GM18526 (cell line): ENCODE measurements around the gene CDC14C.

Experiments used
- POLR2A ChIP-seq: IDR thresholded peaks from 3 replicates; pipeline ENCODE4 v1.6.1; 2011; ENCODE audit not compliant: insufficient read length; ENCODE audit errors: extremely low read depth

The CDC14C gene

DNA sequence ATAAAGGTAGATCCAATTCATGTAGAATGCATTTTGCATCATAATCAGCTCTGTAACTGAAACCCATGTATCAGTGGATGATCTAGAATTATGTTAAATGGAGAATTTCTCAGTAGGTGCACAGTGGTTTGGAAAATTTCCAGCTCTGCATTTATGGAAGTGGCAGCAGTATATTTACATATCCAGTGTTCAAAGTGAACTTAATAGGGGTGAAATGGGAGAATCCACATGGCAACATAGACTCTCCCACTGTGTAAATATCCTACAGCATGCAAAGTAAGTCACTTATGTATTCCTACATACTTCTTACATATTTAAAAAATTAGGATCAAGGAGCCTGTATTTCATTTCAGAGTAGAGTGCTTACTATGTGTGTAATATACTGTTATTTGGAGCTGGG, 35.3 kb downstream of the CDC14C start:
- no peak for TF ChIP-seq POLR2A

DNA sequence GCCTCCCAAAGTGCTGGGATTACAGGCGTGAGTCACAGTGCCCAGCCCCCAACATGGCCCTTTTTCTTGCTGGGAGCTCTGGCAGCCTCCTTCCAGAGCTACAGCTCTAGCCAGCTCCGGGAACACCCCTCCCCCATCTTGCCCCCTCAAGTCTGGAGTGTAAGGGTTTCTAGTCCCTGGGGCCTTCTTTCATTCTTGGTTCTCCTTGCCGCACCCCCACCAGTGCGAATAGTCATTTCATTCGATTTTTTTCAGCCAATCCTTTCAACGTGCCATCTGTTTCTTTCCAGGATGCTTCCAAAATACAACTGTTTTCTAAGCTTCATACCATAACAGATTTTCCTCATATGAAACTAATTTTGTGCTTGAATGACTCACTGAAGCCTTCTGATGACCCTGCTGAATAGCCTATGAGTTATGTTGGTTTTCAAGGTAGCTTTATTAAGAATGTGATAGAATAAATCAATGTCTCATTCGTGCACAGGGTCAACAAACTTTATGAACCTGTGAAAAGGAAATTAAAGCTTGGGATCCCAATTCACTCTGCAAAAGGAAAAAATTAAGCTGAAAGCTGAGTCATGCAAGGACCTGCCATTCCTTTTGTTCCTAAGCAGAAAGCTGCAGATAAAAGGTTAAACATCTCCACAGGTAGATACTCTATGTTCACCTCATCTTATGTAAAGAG, 38.6 kb downstream of the CDC14C start:
- no peak for TF ChIP-seq POLR2A

DNA sequence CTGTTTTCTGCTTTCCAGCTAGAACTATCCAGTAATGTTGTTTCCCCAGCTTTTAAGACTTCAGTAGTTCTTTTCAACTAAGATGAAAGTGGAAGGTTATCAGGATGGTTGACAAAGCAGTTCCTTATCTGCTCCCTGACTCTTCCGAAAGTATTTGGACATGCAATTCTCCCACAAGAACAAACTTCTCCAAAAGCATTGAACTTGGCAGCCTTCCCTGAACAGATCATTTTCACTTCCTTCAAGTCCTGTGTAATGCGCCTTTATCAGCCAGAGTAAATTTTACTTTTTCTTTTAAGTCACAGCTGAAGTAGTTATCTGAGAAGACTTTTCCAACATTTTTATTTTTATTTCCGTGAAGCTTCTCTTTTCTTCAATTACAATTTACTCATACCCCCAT, 39.7 kb downstream of the CDC14C start:
- no peak for TF ChIP-seq POLR2A

DNA sequence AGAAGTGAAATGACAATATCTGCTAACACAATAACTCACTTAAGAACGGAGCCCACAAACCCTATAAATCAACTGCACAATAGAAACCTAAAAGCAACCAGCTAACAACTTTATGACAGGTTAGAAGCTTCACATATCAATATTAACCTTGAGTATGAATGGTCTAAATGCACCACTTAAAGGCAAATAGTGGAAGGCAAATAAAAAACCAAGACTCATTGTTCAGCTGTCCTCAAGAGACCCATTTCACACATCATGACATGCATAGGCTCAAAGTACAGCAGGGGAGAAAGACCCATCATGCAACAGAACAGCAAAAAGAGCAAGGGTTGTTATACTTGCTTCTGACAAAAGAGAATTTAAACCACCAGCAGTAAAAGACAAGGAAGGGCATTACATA, 46.8 kb downstream of the CDC14C start:
- no peak for TF ChIP-seq POLR2A

DNA sequence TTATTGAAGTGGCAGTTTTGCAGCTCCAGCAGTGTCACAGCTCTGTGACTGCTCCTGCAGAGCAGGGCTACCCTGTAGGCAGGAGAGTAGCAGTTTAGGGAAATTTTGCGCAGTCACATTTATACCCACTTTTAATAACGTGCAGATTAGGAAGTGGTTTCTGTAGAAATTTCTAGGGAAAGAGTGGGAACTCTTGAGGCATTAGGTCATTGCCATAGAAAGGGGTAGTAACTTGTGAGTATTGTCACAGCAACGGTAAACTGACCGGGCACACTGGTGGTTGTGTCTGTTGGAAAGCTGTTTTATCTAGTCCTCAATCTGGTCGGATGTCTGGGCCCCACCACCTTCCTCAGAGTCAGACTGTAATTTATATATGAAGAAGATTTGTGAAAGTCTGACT, 51.9 kb downstream of the CDC14C start:
- no peak for TF ChIP-seq POLR2A

DNA sequence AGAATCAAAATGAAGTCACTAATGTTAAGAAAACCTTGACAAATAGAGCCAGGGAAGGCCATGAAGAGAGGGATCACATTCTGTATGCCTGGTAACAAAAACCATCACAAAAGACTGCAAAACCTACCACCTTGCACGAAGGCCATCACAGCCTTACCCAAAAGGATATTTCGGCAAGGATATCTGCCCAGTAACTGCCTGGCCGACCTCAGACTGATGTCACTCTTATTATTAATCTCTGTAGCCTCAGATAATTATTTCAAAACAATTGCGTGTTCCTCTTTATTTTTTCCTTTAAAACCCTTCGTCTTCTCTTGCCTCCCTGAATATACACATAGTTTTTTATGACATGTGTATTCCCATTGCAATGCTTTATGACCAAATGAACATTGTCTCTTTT, 52.5 kb downstream of the CDC14C start:
- no peak for TF ChIP-seq POLR2A
